Ascending aorta (tissue), 2 donors: ENCODE data around the gene STXBP5. TPM values are rescaled to one million over a fixed set of nuclear protein-coding genes. Genes with fewer than 3 reads are reported as not detected.

Source experiments
- DNase-seq, 2 donors: peaks; one replicate each; pipeline ENCODE4 v3.0.0-alpha.2; 2019; ENCODE audit warnings: low spot score in 2 of 2
- H3K27ac ChIP-seq, 2 donors: fragments of 200-600 bp; sonication (generic); one replicate each; pipeline ENCODE4 v1.5.1; 2016 to 2017; ENCODE audit warnings: mild to moderate bottlenecking in 1 of 2
- H3K27me3 ChIP-seq: fragments of 200-600 bp; sonication (generic); one replicate; pipeline ENCODE4 v1.5.1; 2017
- H3K36me3 ChIP-seq, 2 donors: fragments of 200-600 bp; sonication (generic); one replicate each; pipeline ENCODE4 v1.5.1; 2016
- H3K4me1 ChIP-seq, 2 donors: fragments of 200-600 bp; sonication (generic); one replicate each; pipeline ENCODE4 v1.5.1; 2016 to 2017; ENCODE audit warnings: mild to moderate bottlenecking in 1 of 2
- H3K4me3 ChIP-seq, 2 donors: fragments of 200-600 bp; sonication (generic); one replicate each; pipeline ENCODE4 v1.5.1; 2016 to 2017; ENCODE audit warnings: mild to moderate bottlenecking in 1 of 2
- H3K9me3 ChIP-seq, 2 donors: fragments of 200-600 bp; sonication (generic); one replicate each; pipeline ENCODE4 v1.5.1; 2016
- intact Hi-C: fragments of 100-400 bp; cut with DNase I; formaldehyde crosslinking; loops from one replicate; pipeline ENCODE4 v1.15.1; 2023
- total RNA-seq: library from RNA; depleted of rRNA; stranded (reverse); fragments of >200 nt; gene quantifications from one replicate; pipeline ENCODE4 v1.1.0, GENCODE V29; 2016
- TF ChIP-seq, protein P1 (sequence below), 3 experiments: fragments of 200-600 bp in 2 of 3; fragments of 450-650 bp in 1 of 3; sonication (generic) in 2 of 3; IDR thresholded peaks; one replicate each; pipeline ENCODE4 v1.5.1; 2016 to 2019; ENCODE audit warnings: antibody characterized with exemption in 3 of 3, mild to moderate bottlenecking in 1 of 3, moderate library complexity in 1 of 3

STXBP5 gene
- 13.6 TPM for total RNA-seq

DNA sequence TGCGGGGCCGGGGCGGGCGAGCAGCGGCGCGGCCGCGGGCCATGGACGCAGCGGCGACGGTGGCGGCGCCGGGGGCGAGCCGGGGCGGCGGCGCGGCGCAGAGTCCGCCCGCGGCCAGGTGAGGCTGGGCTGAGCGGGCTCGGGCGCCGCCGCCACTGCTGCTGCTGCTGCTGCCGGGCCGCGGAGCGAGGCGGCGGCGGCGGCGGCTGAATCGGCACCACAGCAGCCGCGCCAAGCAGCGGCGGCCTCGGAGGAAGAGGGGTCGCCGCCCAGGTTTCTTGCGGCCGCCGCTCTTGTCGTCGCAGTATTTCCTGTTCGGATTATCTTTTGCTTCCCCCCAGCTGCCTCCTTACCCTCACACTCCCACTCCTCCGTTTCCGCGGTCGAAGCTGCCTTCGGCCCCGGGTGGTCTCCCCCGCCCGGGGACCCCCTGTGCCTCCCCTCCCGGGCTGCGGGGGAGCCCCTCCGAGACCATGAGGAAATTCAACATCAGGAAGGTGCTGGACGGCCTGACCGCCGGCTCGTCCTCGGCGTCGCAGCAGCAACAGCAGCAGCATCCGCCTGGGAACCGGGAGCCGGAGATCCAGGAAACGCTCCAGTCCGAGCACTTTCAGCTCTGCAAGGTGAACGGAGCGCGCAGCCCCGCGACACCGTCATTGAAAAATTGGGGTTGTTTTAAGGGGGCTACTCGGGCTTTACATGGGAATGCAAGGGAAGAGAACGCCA, at the start of gene STXBP5:
Gene STXBP5 (plus strand): TSS at position 358 of the 726 bp plus-strand sequence. CDS start 116 bp downstream, at position 474.
- no peaks in the 10 kb centered on the region for H3K27me3 ChIP-seq
- no peaks in the 10 kb centered on the region for H3K36me3 ChIP-seq
- H3K4me3 ChIP-seq, result peak within 1 kb of the TSS; percentile 98
- H3K4me1 ChIP-seq, result peaks cover 0 to 2% of the 10 kb centered on the region in 2 donors
- DNase-seq, result peak in 1 of 2 donors; percentile 66
- peak within 1 kb of the TSS; percentile 98 to 99 for H3K27ac ChIP-seq
- TF ChIP-seq, protein P1, sequence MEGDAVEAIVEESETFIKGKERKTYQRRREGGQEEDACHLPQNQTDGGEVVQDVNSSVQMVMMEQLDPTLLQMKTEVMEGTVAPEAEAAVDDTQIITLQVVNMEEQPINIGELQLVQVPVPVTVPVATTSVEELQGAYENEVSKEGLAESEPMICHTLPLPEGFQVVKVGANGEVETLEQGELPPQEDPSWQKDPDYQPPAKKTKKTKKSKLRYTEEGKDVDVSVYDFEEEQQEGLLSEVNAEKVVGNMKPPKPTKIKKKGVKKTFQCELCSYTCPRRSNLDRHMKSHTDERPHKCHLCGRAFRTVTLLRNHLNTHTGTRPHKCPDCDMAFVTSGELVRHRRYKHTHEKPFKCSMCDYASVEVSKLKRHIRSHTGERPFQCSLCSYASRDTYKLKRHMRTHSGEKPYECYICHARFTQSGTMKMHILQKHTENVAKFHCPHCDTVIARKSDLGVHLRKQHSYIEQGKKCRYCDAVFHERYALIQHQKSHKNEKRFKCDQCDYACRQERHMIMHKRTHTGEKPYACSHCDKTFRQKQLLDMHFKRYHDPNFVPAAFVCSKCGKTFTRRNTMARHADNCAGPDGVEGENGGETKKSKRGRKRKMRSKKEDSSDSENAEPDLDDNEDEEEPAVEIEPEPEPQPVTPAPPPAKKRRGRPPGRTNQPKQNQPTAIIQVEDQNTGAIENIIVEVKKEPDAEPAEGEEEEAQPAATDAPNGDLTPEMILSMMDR (IDR thresholded peaks at IDR 0.05), result no peak
- H3K9me3 ChIP-seq, result no peaks in the 10 kb centered on the region
- intact Hi-C loops, result loop anchor here (5.0 to 10.0 kb wide), 4 partner anchors 83 to 1467 kb away; partner anchors contain the start of genes EPM2A and FBXO30

DNA sequence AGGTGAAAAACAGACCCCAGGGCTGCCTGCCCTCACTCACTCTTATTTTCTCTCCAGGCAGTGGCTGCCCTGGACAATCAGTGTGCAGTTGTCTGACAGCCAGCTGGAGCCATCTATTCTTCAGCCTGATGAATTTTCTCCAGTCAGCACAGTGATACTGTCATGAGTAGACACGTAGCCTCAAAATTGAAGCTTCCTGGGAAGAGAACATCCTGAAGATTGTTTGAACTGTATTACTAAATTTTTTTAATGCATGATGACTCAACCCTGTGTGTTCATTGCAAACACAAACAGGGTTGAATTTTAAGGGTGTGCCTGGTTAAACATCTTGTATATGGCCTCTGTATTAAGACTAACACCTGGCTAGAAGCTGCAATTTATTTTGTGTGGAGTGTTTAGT, 49.8 kb upstream of the STXBP5 start:
- TF ChIP-seq, protein P1 (IDR thresholded peaks at IDR 0.05), result no peak
- no peak for DNase-seq
- H3K4me1 ChIP-seq, result no peaks in the 10 kb centered on the region
- intact Hi-C loops, result no loop called here
- no peaks in the 10 kb centered on the region for H3K36me3 ChIP-seq
- no peak overlapping the region for H3K4me3 ChIP-seq
- H3K27ac ChIP-seq, result no peak overlapping the region
- no peaks in the 10 kb centered on the region for H3K9me3 ChIP-seq
- no peaks in the 10 kb centered on the region for H3K27me3 ChIP-seq

DNA sequence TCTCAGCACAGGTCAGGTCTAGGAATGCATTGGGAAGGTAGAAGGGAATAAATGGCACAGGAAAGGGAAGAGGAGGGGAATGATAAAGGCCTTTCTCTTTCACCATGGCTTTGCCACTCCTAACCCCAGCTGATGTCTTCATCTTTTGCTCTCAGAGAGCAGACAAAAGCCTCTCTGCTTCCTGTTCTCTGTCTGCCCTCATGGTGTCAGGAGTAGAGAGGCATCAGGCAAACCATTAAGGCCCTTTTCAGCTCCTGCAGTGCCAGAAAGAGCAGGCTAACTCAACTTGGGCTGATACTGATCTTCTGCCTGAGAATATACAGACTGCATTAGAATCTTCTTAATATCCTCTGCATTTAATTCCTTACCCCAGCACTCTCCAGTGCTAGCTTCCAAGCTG, 48.0 kb upstream of the STXBP5 start:
- H3K27me3 ChIP-seq, result no peaks in the 10 kb centered on the region
- TF ChIP-seq, protein P1 (IDR thresholded peaks at IDR 0.05), result no peak
- intact Hi-C loops, result no loop called here
- no peak overlapping the region for H3K4me3 ChIP-seq
- no peak for DNase-seq
- no peaks in the 10 kb centered on the region for H3K4me1 ChIP-seq
- no peak overlapping the region for H3K27ac ChIP-seq
- H3K36me3 ChIP-seq, result no peaks in the 10 kb centered on the region
- no peaks in the 10 kb centered on the region for H3K9me3 ChIP-seq

DNA sequence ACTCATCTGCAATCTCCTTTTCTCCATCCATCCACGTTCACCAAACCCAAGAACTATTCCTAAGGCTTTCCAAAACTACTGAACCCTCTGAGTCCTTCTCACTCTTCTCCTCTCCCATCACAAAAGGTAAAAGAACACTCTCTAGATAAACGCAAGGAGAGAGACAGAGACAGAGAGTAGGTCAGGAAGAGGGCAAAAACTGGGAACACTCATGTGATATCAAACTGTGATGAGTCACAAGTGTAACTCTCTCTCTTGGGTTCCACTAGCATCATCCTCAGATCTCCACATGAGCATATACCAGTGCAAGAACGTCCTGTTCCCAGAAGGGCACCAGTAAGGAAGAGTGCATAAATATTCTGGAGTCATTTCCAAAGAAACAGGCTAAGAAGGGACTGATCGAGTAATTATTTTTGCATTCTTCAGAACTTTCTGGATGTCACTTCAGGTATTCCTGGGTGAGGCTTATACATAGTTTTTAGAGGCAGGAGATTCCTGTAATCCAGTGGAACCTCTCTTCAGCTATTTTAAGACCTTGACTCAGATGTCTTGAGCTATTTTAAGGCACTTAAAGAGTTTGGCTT, 47.3 kb upstream of the STXBP5 start:
- no peaks in the 10 kb centered on the region for H3K36me3 ChIP-seq
- TF ChIP-seq, protein P1 (IDR thresholded peaks at IDR 0.05), result no peak
- no peak overlapping the region for H3K4me3 ChIP-seq
- DNase-seq, result no peak
- no peak overlapping the region for H3K27ac ChIP-seq
- H3K9me3 ChIP-seq, result no peaks in the 10 kb centered on the region
- H3K27me3 ChIP-seq, result no peaks in the 10 kb centered on the region
- H3K4me1 ChIP-seq, result no peaks in the 10 kb centered on the region
- intact Hi-C loops, result no loop called here

- intact Hi-C loops, result no loop called here
- H3K27me3 ChIP-seq, result no peaks in the 10 kb centered on the region
- H3K4me1 ChIP-seq, result no peaks in the 10 kb centered on the region
- TF ChIP-seq, protein P1 (IDR thresholded peaks at IDR 0.05), result no peak
- no peak for DNase-seq
- H3K27ac ChIP-seq, result no peak overlapping the region
- no peaks in the 10 kb centered on the region for H3K36me3 ChIP-seq
- H3K4me3 ChIP-seq, result no peak overlapping the region
- H3K9me3 ChIP-seq, result no peaks in the 10 kb centered on the region
Observed at GRCh38 chr6:147157930-147158329, 46.3 kb upstream of the STXBP5 start.
